Neural cell (in vitro differentiated cells): Measurements from ENCODE around the gene SPECC1. TPM values are rescaled to one million over a fixed set of nuclear protein-coding genes. Genes with fewer than 3 reads are reported as not detected.

Experiments used
- H2AFZ ChIP-seq: fragments of 200-600, 300-800 bp; sonication (generic), shearing (Covaris generic); 2 replicates; pipeline ENCODE4 v1.6.0; 2014; ENCODE audit warnings: low read depth, mild to moderate bottlenecking, antibody characterized with exemption, low read length, moderate library complexity
- H3F3A ChIP-seq: fragments of 200-600 bp; shearing (Covaris generic); 2 replicates; pipeline ENCODE4 v1.6.1; 2016; ENCODE audit warnings: mild to moderate bottlenecking, moderate library complexity, mixed read lengths, antibody characterized with exemption, low read length; ENCODE audit not compliant: insufficient read depth, poor library complexity, severe bottlenecking
- H3K27ac ChIP-seq: fragments of 200-600, 300-800 bp; sonication (generic), shearing (Covaris generic); 2 replicates; pipeline ENCODE4 v1.5.1; 2014; ENCODE audit warnings: mild to moderate bottlenecking, low read length, moderate library complexity
- H3K27me3 ChIP-seq: fragments of 300-800, 200-600 bp; sonication (generic), shearing (Covaris generic); 2 replicates; pipeline ENCODE4 v1.6.0; 2014; ENCODE audit warnings: mild to moderate bottlenecking, low read depth, low read length, moderate library complexity; ENCODE audit not compliant: insufficient read depth
- H3K36me3 ChIP-seq: fragments of 300-800, 200-600 bp; sonication (generic), shearing (Covaris generic); 2 replicates; pipeline ENCODE4 v1.5.1; 2014; ENCODE audit warnings: mild to moderate bottlenecking, antibody characterized with exemption, low read length, moderate library complexity; ENCODE audit not compliant: insufficient read depth
- H3K4me2 ChIP-seq: fragments of 300-800, 200-600 bp; sonication (generic), shearing (Covaris generic); 2 replicates; pipeline ENCODE4 v1.6.0; 2014; ENCODE audit warnings: mild to moderate bottlenecking, low read length
- H3K4me3 ChIP-seq: fragments of 300-800, 200-600 bp; sonication (generic), shearing (Covaris generic); 2 replicates; pipeline ENCODE4 v1.5.1; 2014; ENCODE audit warnings: mild to moderate bottlenecking, low read length, moderate library complexity
- H3K79me2 ChIP-seq: fragments of 200-600 bp; shearing (Covaris generic); replicated peaks from 2 replicates; pipeline ENCODE4 v1.6.0; 2014; ENCODE audit warnings: mild to moderate bottlenecking, low read length, moderate library complexity; ENCODE audit not compliant: insufficient read depth
- H3K9ac ChIP-seq: fragments of 300-800, 200-600 bp; sonication (generic), shearing (Covaris generic); 2 replicates; pipeline ENCODE4 v1.6.1; 2016; ENCODE audit warnings: mild to moderate bottlenecking, low read length, mixed read lengths
- H3K9me2 ChIP-seq: fragments of 200-600 bp; shearing (Covaris generic); 2 replicates; pipeline ENCODE4 v1.6.1; 2016; ENCODE audit warnings: mild to moderate bottlenecking, low read length, mixed read lengths; ENCODE audit not compliant: insufficient read depth
- H3K9me3 ChIP-seq: fragments of 200-600, 300-800 bp; sonication (generic), shearing (Covaris generic); 2 replicates; pipeline ENCODE4 v1.6.1; 2016; ENCODE audit warnings: mild to moderate bottlenecking, mixed run types, low read length, moderate library complexity, mixed read lengths
- H4K20me1 ChIP-seq: fragments of 200-600 bp; shearing (Covaris generic); 2 replicates; pipeline ENCODE4 v1.6.1; 2016; ENCODE audit warnings: mild to moderate bottlenecking, mixed run types; ENCODE audit not compliant: insufficient read depth
- CTCF ChIP-seq: fragments of 450-650 bp; IDR thresholded peaks from 2 replicates; pipeline ENCODE4 v1.5.1; 2014; ENCODE audit warnings: antibody characterized with exemption, mild to moderate bottlenecking, moderate library complexity; ENCODE audit not compliant: poor library complexity, severe bottlenecking
- EP300 ChIP-seq: fragments of 450-650 bp; conservative IDR thresholded peaks from 2 replicates; pipeline ENCODE4 v1.6.1; 2014; ENCODE audit warnings: antibody characterized with exemption, mild to moderate bottlenecking, moderate library complexity; ENCODE audit not compliant: poor library complexity, severe bottlenecking
- EZH2 ChIP-seq: fragments of 200-600, 300-800 bp; shearing (Covaris generic), sonication (generic); IDR thresholded peaks from 2 replicates; pipeline ENCODE4 v1.6.1; 2014; ENCODE audit warnings: antibody characterized with exemption, low read length, borderline replicate concordance, mild to moderate bottlenecking; ENCODE audit not compliant: insufficient read depth, poor library complexity, severe bottlenecking
- MXI1 ChIP-seq: fragments of 450-650 bp; conservative IDR thresholded peaks from 2 replicates; pipeline ENCODE4 v1.6.1; 2014; ENCODE audit warnings: antibody characterized with exemption, mild to moderate bottlenecking; ENCODE audit not compliant: poor library complexity, severe bottlenecking
- POLR2AphosphoS5 ChIP-seq: IDR thresholded peaks from 2 replicates; pipeline ENCODE4 v1.6.1; 2012
- RAD21 ChIP-seq: fragments of 450-650 bp; conservative IDR thresholded peaks from 2 replicates; pipeline ENCODE4 v1.6.1; 2014; ENCODE audit warnings: antibody characterized with exemption, mild to moderate bottlenecking, moderate library complexity
- REST ChIP-seq: IDR thresholded peaks from 2 replicates; pipeline ENCODE4 v1.6.1; 2012; ENCODE audit warnings: borderline replicate concordance
- SMC3 ChIP-seq: fragments of 450-650 bp; conservative IDR thresholded peaks from 2 replicates; pipeline ENCODE4 v1.6.1; 2014; ENCODE audit warnings: antibody characterized with exemption, mild to moderate bottlenecking, moderate library complexity; ENCODE audit not compliant: poor library complexity
- TAF1 ChIP-seq: IDR thresholded peaks from 2 replicates; pipeline ENCODE4 v1.6.1; 2012; ENCODE audit warnings: low read depth
- polyA plus RNA-seq: library from polyadenylated mRNA; depleted of rRNA; stranded (reverse); fragments of >200 nt; gene quantifications from 2 replicates; pipeline ENCODE4 v1.2.3, GENCODE V29; 2014

Gene SPECC1
- polyA plus RNA-seq, 1 donor from 2014 or later = 8.6 TPM

GRCh38 chr17:20120836-20121235 is 111.7 kb downstream of the SPECC1 start:
- no peak overlapping the region for H3K9ac ChIP-seq
- H3K4me2 ChIP-seq = no peak overlapping the region
- no peak overlapping the region for H3K4me3 ChIP-seq
- H3K9me3 ChIP-seq = no peaks in the 10 kb centered on the region
- H3F3A ChIP-seq = no peaks in the 10 kb centered on the region
- no peaks in the 10 kb centered on the region for H3K27me3 ChIP-seq
- TF ChIP-seq REST = no peak
- no peak for TF ChIP-seq EZH2
- no peak for TF ChIP-seq TAF1
- no peak for TF ChIP-seq RAD21
- TF ChIP-seq SMC3 = no peak
- TF ChIP-seq CTCF = no peak
- no peak for TF ChIP-seq EP300
- no peak for TF ChIP-seq POLR2AphosphoS5
- TF ChIP-seq MXI1 = no peak
- H3K79me2 ChIP-seq = no peaks in the 10 kb centered on the region
- no peaks in the 10 kb centered on the region for H4K20me1 ChIP-seq
- no peaks in the 10 kb centered on the region for H3K36me3 ChIP-seq
- no peak overlapping the region for H2AFZ ChIP-seq
- H3K27ac ChIP-seq = no peak overlapping the region
- no peaks in the 10 kb centered on the region for H3K9me2 ChIP-seq

GRCh38 chr17:20121359-20122253 is 112.4 kb downstream of the SPECC1 start:
- TF ChIP-seq TAF1 = no peak
- no peak for TF ChIP-seq EZH2
- no peak for TF ChIP-seq POLR2AphosphoS5
- TF ChIP-seq CTCF = peak; percentile 94
- peak; percentile 14 for TF ChIP-seq MXI1
- TF ChIP-seq REST = no peak
- TF ChIP-seq RAD21 = peak; percentile 93
- TF ChIP-seq SMC3 = peak; percentile 89
- TF ChIP-seq EP300 = no peak
- H2AFZ ChIP-seq = no peak overlapping the region

More at GRCh38 chr17:20121359-20122253, 112.4 kb downstream of the SPECC1 start:
- H3K27ac ChIP-seq = no peak overlapping the region
- no peaks in the 10 kb centered on the region for H3K36me3 ChIP-seq
- H3K9me3 ChIP-seq = no peaks in the 10 kb centered on the region
- H4K20me1 ChIP-seq = no peaks in the 10 kb centered on the region
- H3K79me2 ChIP-seq = no peaks in the 10 kb centered on the region
- H3K27me3 ChIP-seq = no peaks in the 10 kb centered on the region
- H3F3A ChIP-seq = no peaks in the 10 kb centered on the region
- no peak overlapping the region for H3K4me2 ChIP-seq
- no peak overlapping the region for H3K4me3 ChIP-seq
- H3K9me2 ChIP-seq = no peaks in the 10 kb centered on the region
- H3K9ac ChIP-seq = no peak overlapping the region
